Measurements from ENCODE around the gene ARL11.
"Not testable (repeated sequence)": the region's sequence is repeated elsewhere in the genome, so short reads cannot be mapped to it uniquely, and the experiment has no call there.

ARL11 gene

DNA sequence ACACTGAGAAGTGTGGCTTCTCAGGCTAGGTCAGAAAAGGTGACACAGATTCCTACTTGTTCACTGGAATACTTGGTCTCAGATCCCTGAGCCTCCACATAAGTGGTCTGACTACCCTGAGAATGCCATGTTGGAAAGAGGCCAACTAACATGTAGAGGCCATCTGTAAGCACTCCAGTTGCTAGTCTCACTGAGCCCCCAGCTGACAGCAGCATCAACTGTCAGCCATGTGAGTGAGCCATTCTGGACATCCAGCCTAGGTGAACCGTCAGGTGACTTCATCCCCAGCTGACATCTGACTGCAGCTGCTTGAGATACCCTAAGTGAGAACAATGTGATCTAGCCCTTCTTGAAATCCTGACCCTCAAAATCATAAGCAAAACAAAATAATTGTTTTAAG lies 18.1 kb upstream of the ARL11 start:
- no peaks in the 10 kb centered on the region for H3K4me1 ChIP-seq
- H3K36me3 ChIP-seq (ENCODE audit: control insufficient read depth, insufficient read depth, low read length): no peaks in the 10 kb centered on the region
- H3K4me2 ChIP-seq (ENCODE audit: low read length): no peak overlapping the region
- no peak overlapping the region for H3K9ac ChIP-seq
- no peaks in the 10 kb centered on the region for H3K79me2 ChIP-seq
- H3K9me3 ChIP-seq (ENCODE audit: control insufficient read depth, low read length): no peaks in the 10 kb centered on the region
- TF ChIP-seq, protein P1, sequence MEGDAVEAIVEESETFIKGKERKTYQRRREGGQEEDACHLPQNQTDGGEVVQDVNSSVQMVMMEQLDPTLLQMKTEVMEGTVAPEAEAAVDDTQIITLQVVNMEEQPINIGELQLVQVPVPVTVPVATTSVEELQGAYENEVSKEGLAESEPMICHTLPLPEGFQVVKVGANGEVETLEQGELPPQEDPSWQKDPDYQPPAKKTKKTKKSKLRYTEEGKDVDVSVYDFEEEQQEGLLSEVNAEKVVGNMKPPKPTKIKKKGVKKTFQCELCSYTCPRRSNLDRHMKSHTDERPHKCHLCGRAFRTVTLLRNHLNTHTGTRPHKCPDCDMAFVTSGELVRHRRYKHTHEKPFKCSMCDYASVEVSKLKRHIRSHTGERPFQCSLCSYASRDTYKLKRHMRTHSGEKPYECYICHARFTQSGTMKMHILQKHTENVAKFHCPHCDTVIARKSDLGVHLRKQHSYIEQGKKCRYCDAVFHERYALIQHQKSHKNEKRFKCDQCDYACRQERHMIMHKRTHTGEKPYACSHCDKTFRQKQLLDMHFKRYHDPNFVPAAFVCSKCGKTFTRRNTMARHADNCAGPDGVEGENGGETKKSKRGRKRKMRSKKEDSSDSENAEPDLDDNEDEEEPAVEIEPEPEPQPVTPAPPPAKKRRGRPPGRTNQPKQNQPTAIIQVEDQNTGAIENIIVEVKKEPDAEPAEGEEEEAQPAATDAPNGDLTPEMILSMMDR (IDR thresholded peaks at IDR 0.05): no peak
- no peaks in the 10 kb centered on the region for H3K27me3 ChIP-seq (ENCODE audit: control insufficient read depth, insufficient read depth, low read length)
- no peak overlapping the region for H3K27ac ChIP-seq
- H2AFZ ChIP-seq: no peak overlapping the region
- H3K4me3 ChIP-seq (ENCODE audit: low read depth, low read length): no peak overlapping the region

DNA sequence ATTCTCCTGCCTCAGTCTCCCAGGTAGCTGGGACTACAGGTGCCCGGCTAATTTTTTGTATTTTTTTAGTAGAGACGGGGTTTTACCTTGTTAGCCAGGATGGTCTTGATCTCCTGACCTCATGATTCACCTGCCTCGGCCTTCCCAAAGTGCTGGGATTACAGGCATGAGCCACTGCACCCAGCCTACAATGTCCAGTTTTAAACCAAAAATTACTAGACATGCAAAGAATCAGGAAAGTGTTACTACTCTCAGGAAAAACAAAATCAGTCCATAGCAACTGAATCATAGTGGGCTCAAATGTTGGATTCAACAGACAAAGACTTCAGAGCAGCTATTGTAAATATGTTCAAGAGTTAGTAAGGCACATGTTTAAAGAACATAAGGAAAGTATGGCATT lies 16.3 kb upstream of the ARL11 start:
- not testable (repeated sequence) for H3K4me3 ChIP-seq (ENCODE audit: low read depth, low read length); H3K27ac ChIP-seq; H2AFZ ChIP-seq

DNA sequence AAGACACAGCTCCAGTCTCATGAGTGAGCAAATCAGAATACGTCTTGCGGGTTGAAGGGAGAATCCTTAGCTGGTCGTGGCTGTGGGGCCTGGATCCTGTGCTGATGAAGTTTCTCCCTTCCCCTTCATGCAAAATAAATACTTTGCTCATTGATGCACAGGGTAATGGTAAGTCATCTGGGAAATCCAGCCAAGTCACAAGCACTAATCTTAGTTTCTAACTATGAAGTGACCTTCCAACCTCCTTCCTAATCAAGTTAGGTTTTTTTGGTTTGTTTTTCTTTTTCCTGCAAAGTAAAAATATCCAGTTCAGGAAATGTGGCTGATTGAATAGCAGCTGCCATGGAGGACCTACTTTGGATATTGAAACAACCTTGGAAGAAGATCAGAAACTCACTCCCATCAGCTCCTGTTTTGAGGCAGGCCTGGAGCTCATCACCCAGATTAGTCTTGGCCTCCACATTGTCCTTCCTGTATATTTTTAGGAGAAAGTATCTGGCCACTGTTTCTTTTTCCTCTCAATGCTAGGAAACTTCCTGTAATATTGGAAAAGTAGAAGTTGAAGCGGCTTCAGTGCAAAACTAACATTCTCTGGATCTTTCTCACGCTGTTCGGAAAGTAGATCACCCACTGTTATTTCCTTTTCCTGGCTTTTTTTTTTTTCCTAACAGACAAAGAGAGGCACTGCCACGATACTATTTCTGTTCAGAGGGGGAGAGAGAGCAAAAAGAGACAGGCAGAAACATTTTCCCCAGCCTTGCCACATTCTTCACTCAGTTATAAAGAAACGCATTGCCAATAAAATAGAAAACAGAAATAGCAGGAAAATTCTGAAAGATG lies 12.3 kb upstream of the ARL11 start:
- Histone ChIP-seq H3K9me3 (ENCODE audit: control insufficient read depth, low read length) (no peaks in the 10 kb centered on the region), H3K36me3 (ENCODE audit: control insufficient read depth, insufficient read depth, low read length) (no peaks in the 10 kb centered on the region), H3K4me3 (ENCODE audit: low read depth, low read length) (no peak overlapping the region), H2AFZ (no peak overlapping the region), H3K4me1 (no peaks in the 10 kb centered on the region), H3K27me3 (ENCODE audit: control insufficient read depth, insufficient read depth, low read length) (no peaks in the 10 kb centered on the region), H3K4me2 (ENCODE audit: low read length) (no peak overlapping the region), H3K27ac (peak overlapping the region; percentile 32), H3K9ac (no peak overlapping the region), H3K79me2 (no peaks in the 10 kb centered on the region)
- TF ChIP-seq, protein P1 (IDR thresholded peaks at IDR 0.05): no peak

More for the DNA sequence above, 16.3 kb upstream of the ARL11 start:
- not testable (repeated sequence) for H3K27me3 ChIP-seq (ENCODE audit: control insufficient read depth, insufficient read depth, low read length); H3K79me2 ChIP-seq; H3K36me3 ChIP-seq (ENCODE audit: control insufficient read depth, insufficient read depth, low read length); H3K4me2 ChIP-seq (ENCODE audit: low read length); H3K9me3 ChIP-seq (ENCODE audit: control insufficient read depth, low read length); H3K9ac ChIP-seq; H3K4me1 ChIP-seq

DNA sequence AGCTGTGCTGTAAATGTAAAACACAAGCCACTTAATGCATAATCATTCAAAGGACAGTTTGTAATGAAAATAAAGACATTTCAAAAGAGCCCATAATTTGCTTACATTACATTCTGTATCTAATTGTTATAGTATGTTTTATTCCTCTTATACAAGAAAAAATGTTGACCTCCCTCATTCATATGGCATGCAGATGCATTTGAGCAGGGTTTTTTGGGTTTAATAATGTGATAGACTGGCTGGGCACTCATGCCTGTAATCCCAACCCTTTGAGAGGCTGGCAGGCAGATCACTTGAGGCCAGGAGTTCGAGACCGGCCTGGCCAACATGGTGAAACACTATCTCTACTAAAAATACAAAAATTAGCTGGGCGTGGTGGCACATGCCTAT lies 11.6 kb upstream of the ARL11 start:
- H3K9me3 ChIP-seq (ENCODE audit: control insufficient read depth, low read length): no peaks in the 10 kb centered on the region
- H3K79me2 ChIP-seq: no peaks in the 10 kb centered on the region
- no peaks in the 10 kb centered on the region for H3K36me3 ChIP-seq (ENCODE audit: control insufficient read depth, insufficient read depth, low read length)
- no peak overlapping the region for H3K4me2 ChIP-seq (ENCODE audit: low read length)
- H3K4me3 ChIP-seq (ENCODE audit: low read depth, low read length): no peak overlapping the region
- no peaks in the 10 kb centered on the region for H3K4me1 ChIP-seq
- H3K9ac ChIP-seq: no peak overlapping the region
- no peak overlapping the region for H2AFZ ChIP-seq
- TF ChIP-seq, protein P1 (IDR thresholded peaks at IDR 0.05): no peak
- H3K27me3 ChIP-seq (ENCODE audit: control insufficient read depth, insufficient read depth, low read length): no peaks in the 10 kb centered on the region
- H3K27ac ChIP-seq: no peak overlapping the region

DNA sequence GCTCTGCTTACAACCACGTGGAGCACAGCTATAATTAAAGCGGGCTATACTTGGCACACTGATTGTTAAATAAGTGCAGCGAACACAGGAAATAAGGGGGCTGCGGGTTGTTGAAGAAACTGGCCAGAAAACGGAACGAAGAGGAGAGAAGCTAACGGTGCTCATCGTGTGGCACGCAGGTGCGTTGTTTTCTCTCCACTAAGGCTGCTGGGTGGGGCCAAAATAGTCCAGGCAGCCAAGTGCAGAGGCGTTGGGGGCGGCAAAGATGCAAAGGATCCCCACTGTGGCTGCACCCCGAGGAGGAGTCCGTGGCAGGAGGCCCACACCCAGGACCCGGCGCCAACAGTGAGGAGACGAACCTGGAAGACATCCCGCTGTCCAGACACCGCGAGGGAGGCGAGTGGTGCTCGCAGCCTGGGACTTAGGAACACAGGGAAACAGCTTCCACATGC lies 8.1 kb upstream of the ARL11 start:
- no peak overlapping the region for H2AFZ ChIP-seq
- no peaks in the 10 kb centered on the region for H3K79me2 ChIP-seq
- no peaks in the 10 kb centered on the region for H3K9me3 ChIP-seq (ENCODE audit: control insufficient read depth, low read length)
- no peak overlapping the region for H3K9ac ChIP-seq
- H3K27me3 ChIP-seq (ENCODE audit: control insufficient read depth, insufficient read depth, low read length): no peaks in the 10 kb centered on the region
- no peaks in the 10 kb centered on the region for H3K36me3 ChIP-seq (ENCODE audit: control insufficient read depth, insufficient read depth, low read length)
- no peak overlapping the region for H3K4me2 ChIP-seq (ENCODE audit: low read length)
- no peak overlapping the region for H3K4me3 ChIP-seq (ENCODE audit: low read depth, low read length)
- H3K27ac ChIP-seq: no peak overlapping the region
- no peaks in the 10 kb centered on the region for H3K4me1 ChIP-seq
- TF ChIP-seq, protein P1 (IDR thresholded peaks at IDR 0.05): no peak

Measured in parathyroid adenoma (tissue), 2 donors.